Suprapubic skin (tissue), 4 donors: ENCODE data around the gene ZNF784.
A peak's percentile ranks its signal among the peaks of the same experiment; 100 is the strongest.

ENCODE experiments used
- EP300 ChIP-seq: sonication (generic); formaldehyde crosslinking; IDR thresholded peaks from one replicate; pipeline ENCODE4 v1.6.1; 2017; ENCODE audit warnings: antibody characterized with exemption
- POLR2A ChIP-seq, 2 donors: fragments of 450-650 bp; IDR thresholded peaks; one replicate each; pipeline ENCODE4 v1.6.1; 2017; ENCODE audit warnings: antibody characterized with exemption in 2 of 2, mild to moderate bottlenecking in 2 of 2, moderate library complexity in 2 of 2
- POLR2AphosphoS5 ChIP-seq, 3 donors: sonication (generic); formaldehyde crosslinking; IDR thresholded peaks; one replicate each; pipeline ENCODE4 v1.6.1; 2017; ENCODE audit warnings: antibody characterized with exemption in 3 of 3
- TF ChIP-seq, protein P1 (sequence below), 2 donors: fragments of 200-600 bp in 1 of 2; fragments of 450-650 bp in 1 of 2; sonication (generic) in 1 of 2; IDR thresholded peaks; one replicate each; pipeline ENCODE4 v1.5.1; 2016 to 2019; ENCODE audit warnings: antibody characterized with exemption in 2 of 2, mild to moderate bottlenecking in 1 of 2, moderate library complexity in 1 of 2

DNA sequence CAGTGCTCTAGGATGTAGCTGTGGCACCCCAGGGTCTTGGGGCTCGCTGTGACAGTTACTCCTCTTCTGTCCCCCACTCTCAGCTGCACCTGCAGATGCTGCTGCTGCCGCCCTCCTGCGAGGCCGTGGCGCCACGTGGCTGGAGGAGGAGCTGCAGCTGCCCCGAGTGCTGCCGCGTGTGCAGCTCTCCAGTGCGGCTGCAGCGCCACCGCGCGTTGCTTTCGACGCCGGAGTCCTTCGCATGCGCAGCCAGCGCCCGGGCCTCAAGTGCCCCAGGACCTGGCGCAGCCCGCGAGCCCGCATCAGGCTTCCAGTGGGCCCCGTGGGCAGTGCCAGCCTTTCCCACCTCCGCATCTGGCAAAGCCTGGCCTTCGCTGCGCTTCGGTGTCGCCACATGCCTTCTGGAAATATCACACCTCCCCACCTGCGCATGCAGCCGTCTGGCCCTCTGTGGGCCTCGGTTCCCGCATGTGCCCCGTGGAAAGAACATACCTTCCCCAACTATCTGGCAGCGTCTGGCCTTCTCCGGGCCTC is 15.7 kb upstream of the ZNF784 start:
- TF ChIP-seq, protein P1, sequence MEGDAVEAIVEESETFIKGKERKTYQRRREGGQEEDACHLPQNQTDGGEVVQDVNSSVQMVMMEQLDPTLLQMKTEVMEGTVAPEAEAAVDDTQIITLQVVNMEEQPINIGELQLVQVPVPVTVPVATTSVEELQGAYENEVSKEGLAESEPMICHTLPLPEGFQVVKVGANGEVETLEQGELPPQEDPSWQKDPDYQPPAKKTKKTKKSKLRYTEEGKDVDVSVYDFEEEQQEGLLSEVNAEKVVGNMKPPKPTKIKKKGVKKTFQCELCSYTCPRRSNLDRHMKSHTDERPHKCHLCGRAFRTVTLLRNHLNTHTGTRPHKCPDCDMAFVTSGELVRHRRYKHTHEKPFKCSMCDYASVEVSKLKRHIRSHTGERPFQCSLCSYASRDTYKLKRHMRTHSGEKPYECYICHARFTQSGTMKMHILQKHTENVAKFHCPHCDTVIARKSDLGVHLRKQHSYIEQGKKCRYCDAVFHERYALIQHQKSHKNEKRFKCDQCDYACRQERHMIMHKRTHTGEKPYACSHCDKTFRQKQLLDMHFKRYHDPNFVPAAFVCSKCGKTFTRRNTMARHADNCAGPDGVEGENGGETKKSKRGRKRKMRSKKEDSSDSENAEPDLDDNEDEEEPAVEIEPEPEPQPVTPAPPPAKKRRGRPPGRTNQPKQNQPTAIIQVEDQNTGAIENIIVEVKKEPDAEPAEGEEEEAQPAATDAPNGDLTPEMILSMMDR (IDR thresholded peaks at IDR 0.05) = peak; percentile 25 to 83
- TF ChIP-seq POLR2AphosphoS5 (IDR thresholded peaks at IDR 0.05) (no peak), EP300 (no peak), POLR2A (IDR thresholded peaks at IDR 0.05) (no peak)
